Liver (tissue), 9 donors: ENCODE measurements around the gene PSPN. TPM values are rescaled to one million over a fixed set of nuclear protein-coding genes. Genes with fewer than 3 reads are reported as not detected.
A peak's percentile ranks its signal among the peaks of the same experiment; 100 is the strongest.

Experiments used
- DNase-seq: peaks from one replicate; pipeline ENCODE4 v3.0.0-alpha.2; 2017; ENCODE audit warnings: low spot score
- H3K27ac ChIP-seq, 2 donors: one replicate each; pipeline ENCODE4 v1.7.0; 2013; ENCODE audit warnings: inconsistent platforms in 2 of 2, low read length in 2 of 2, control low read depth in 1 of 2, low read depth in 1 of 2, mild to moderate bottlenecking in 1 of 2
- H3K27me3 ChIP-seq, 4 donors: one replicate each; pipeline versions ENCODE4 v1.6.1 to v1.7.0; 2013; ENCODE audit warnings: low read length in 3 of 4, inconsistent platforms in 1 of 4, mild to moderate bottlenecking in 1 of 4, moderate library complexity in 1 of 4; ENCODE audit not compliant: control insufficient read depth in 4 of 4, insufficient read depth in 4 of 4
- H3K36me3 ChIP-seq, 4 donors: one replicate each; pipeline versions ENCODE4 v1.6.1 to v1.7.0; 2013; ENCODE audit warnings: low read length in 3 of 4, mild to moderate bottlenecking in 3 of 4, low read depth in 1 of 4, moderate library complexity in 1 of 4; ENCODE audit not compliant: control insufficient read depth in 4 of 4, insufficient read depth in 3 of 4
- H3K4me1 ChIP-seq, 4 donors: one replicate each; pipeline versions ENCODE4 v1.6.1 to v1.7.0; 2013; ENCODE audit warnings: low read length in 3 of 4, mild to moderate bottlenecking in 3 of 4, moderate library complexity in 1 of 4; ENCODE audit not compliant: control insufficient read depth in 4 of 4, insufficient read depth in 4 of 4
- H3K4me3 ChIP-seq, 3 donors: one replicate each; pipeline versions ENCODE4 v1.6.1 to v1.7.0; 2013; ENCODE audit warnings: low read length in 3 of 3, control low read depth in 1 of 3, low read depth in 1 of 3, mild to moderate bottlenecking in 1 of 3
- H3K9ac ChIP-seq, 2 donors: one replicate each; pipeline ENCODE4 v1.7.0; 2013; ENCODE audit warnings: low read length in 2 of 2, mild to moderate bottlenecking in 2 of 2, moderate library complexity in 2 of 2, control low read depth in 1 of 2, low read depth in 1 of 2
- H3K9me3 ChIP-seq, 4 donors: one replicate each; pipeline versions ENCODE4 v1.6.1 to v1.7.0; 2013; ENCODE audit warnings: low read length in 3 of 4; ENCODE audit not compliant: control insufficient read depth in 4 of 4
- EGR1 ChIP-seq, 2 donors: IDR thresholded peaks; 2 replicates each; pipeline ENCODE4 v1.6.1; 2016 to 2018; ENCODE audit warnings: antibody characterized with exemption in 2 of 2, low read depth in 2 of 2
- FOXA2 ChIP-seq: IDR thresholded peaks from 2 replicates; pipeline ENCODE4 v1.6.1; 2016; ENCODE audit warnings: antibody characterized with exemption
- GABPA ChIP-seq, 2 donors: IDR thresholded peaks in 1 of 2; conservative IDR thresholded peaks in 1 of 2; 2 replicates each; pipeline ENCODE4 v1.6.1; 2016; ENCODE audit warnings: antibody characterized with exemption in 2 of 2, mild to moderate bottlenecking in 1 of 2, moderate library complexity in 1 of 2
- JUND ChIP-seq, 2 donors: IDR thresholded peaks; 2 replicates each; pipeline ENCODE4 v1.6.1; 2016; ENCODE audit warnings: antibody characterized with exemption in 2 of 2
- NR2F2 ChIP-seq: IDR thresholded peaks from 2 replicates; pipeline ENCODE4 v1.6.1; 2016; ENCODE audit warnings: antibody characterized with exemption
- RAD21 ChIP-seq, 2 donors: IDR thresholded peaks; 2 replicates each; pipeline ENCODE4 v1.6.1; 2016; ENCODE audit warnings: antibody characterized with exemption in 2 of 2, mild to moderate bottlenecking in 2 of 2
- RXRA ChIP-seq, 2 donors: IDR thresholded peaks; 2 replicates each; pipeline ENCODE4 v1.6.1; 2017 to 2018; ENCODE audit warnings: antibody characterized with exemption in 2 of 2, mild to moderate bottlenecking in 1 of 2
- SP1 ChIP-seq: IDR thresholded peaks from 2 replicates; pipeline ENCODE4 v1.6.1; 2018; ENCODE audit warnings: antibody characterized with exemption, mild to moderate bottlenecking
- TAF1 ChIP-seq: conservative IDR thresholded peaks from 2 replicates; pipeline ENCODE4 v1.6.1; 2016; ENCODE audit warnings: antibody characterized with exemption, mild to moderate bottlenecking
- YY1 ChIP-seq: IDR thresholded peaks from 2 replicates; pipeline ENCODE4 v1.6.1; 2016; ENCODE audit warnings: antibody characterized with exemption, mild to moderate bottlenecking
- WGBS: extraction: QIAGEN DNeasy Blood & Tissue Kit; methylation state at CpG from one replicate; pipeline ENCODE4 v1.1.7; 2013; 5-methylcytosine and 5-hydroxymethylcytosine counted together
- polyA plus RNA-seq, 2 donors: library from polyadenylated mRNA; stranded (reverse) in 1 of 2; unstranded in 1 of 2; fragments of 200-250 nt in 1 of 2; fragments of >200 nt in 1 of 2; fragmentation: Nextera tagmentation in 1 of 2; extraction: Ambion mirVana in 1 of 2; gene quantifications; one replicate each; pipeline versions ENCODE4 v1.2.1 to v1.2.3, GENCODE V29; 2013 to 2015
- total RNA-seq, 2 donors: library from RNA; depleted of rRNA; stranded (reverse); fragments of >200 nt; gene quantifications; one replicate each; pipeline ENCODE4 v1.2.3, GENCODE V29; 2014
- TF ChIP-seq, protein P1 (sequence below): IDR thresholded peaks from 2 replicates; pipeline ENCODE4 v1.6.1; 2016; ENCODE audit warnings: antibody characterized with exemption
- TF ChIP-seq, protein P2 (sequence below): IDR thresholded peaks from 2 replicates; pipeline ENCODE4 v1.6.1; 2016; ENCODE audit warnings: antibody characterized with exemption
- TF ChIP-seq, protein P3 (sequence below): IDR thresholded peaks from 2 replicates; pipeline ENCODE4 v1.6.1; 2016; ENCODE audit warnings: antibody characterized with exemption
- TF ChIP-seq, protein P4 (sequence below): IDR thresholded peaks from 2 replicates; pipeline ENCODE4 v1.6.1; 2016; ENCODE audit warnings: antibody characterized with exemption, mild to moderate bottlenecking
- TF ChIP-seq, protein P5 (sequence below): fragments of 150-350 bp; IDR thresholded peaks from 2 replicates; pipeline ENCODE4 v1.5.1; 2017; ENCODE audit warnings: improper control_type of control experiment, low read depth, low read length; ENCODE audit not compliant: missing input control
- donor health status: healthy.
- donor health status: healthy.
- donor health status: healthy.
- donor health status: healthy.
- donor health status: healthy.

The PSPN gene
- total and polyA plus RNA-seq, 4 donors, result 0.51 to 0.75 (median 0.62) TPM

DNA sequence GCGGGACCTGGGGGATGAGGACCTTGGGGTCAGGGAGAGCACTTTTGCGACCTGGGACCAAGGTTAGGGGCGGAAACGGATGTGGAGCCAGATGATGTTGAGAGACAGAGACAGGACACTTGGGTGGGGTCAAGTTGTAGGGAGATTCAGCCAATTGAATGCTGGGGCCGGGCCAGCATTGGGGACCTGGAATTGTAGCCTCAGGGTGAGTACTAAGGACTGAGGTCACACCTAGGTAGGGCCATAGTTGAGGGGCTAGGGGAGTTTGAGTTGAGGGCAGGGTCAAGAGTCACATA is 2.0 kb downstream of the PSPN start:
- Histone ChIP-seq H3K4me3 (peak overlapping the region in 2 of 3 donors; percentile 1 to 70), H3K36me3 (peaks cover 2 to 12% (median 3%) of the 10 kb centered on the region in 4 donors), H3K9ac (no peak overlapping the region), H3K27ac (peak overlapping the region in 1 of 2 donors; percentile 11), H3K27me3 (no peaks in the 10 kb centered on the region), H3K9me3 (no peaks in the 10 kb centered on the region), H3K4me1 (peaks cover 2 to 14% (median 4%) of the 10 kb centered on the region in 4 donors)
- DNase-seq, result no peak
- WGBS, result 54% methylated on average over 5 of the region's 5 CpGs
- peak; percentile 57 for TF ChIP-seq NR2F2
- TF ChIP-seq, protein P1, sequence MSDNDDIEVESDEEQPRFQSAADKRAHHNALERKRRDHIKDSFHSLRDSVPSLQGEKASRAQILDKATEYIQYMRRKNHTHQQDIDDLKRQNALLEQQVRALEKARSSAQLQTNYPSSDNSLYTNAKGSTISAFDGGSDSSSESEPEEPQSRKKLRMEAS, result no peak

DNA sequence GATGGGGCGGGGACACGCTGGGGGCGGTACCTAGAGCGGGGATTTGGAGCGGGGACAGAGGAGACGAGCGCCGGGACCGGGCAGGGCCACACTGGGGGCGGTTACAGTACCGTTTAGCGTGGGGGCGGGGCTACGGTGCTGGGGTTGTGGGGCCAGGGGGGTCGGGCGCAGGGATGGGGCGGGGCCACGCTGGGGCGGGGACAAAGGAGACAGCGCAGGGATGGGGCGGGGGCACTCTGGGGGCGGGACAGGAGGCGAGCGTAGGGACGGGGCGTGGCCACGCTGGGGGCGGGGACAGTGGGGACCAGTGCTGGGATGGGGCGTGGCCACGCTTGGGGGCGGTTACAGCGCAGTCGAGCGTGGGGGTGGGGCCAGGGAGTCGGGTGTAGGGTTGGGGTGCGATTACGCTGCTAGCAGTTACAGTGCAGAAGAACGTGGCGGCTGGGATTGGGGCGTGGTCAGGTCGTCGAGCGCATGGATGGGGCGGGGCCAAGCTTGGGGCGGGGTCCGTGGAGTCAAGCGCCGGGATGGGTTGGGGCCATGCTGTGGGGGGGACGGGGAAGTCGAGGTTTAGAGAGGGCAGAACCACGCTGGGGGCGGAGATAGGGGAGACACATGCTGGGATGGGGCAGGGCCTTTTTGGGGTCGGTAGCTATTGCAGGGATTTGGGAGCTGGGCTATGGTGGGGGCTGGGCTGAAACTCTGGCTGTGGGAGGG is 2.5 kb downstream of the PSPN start:
- 2% methylated on average over 53 of the region's 53 CpGs for WGBS
- peaks cover 2 to 14% (median 4%) of the 10 kb centered on the region in 4 donors for H3K4me1 ChIP-seq

More for the DNA sequence above, 2.5 kb downstream of the PSPN start:
- Histone ChIP-seq H3K27ac (peak overlapping the region; percentile 98 to 99), H3K9ac (peak overlapping the region in 1 of 2 donors; percentile 45), H3K4me3 (peak overlapping the region; percentile 49 to 79 (median 70)), H3K9me3 (no peaks in the 10 kb centered on the region), H3K36me3 (peaks cover 0 to 10% (median 8%) of the 10 kb centered on the region in 4 donors), H3K27me3 (no peaks in the 10 kb centered on the region)
- TF ChIP-seq SP1 (peak; percentile 47), YY1 (no peak), NR2F2 (no peak), EGR1 (IDR thresholded peaks at IDR 0.05; ENCODE audit: low read depth in 2 of 2) (no peak), JUND (IDR thresholded peaks at IDR 0.05) (no peak), FOXA2 (no peak), GABPA (IDR thresholded peaks at IDR 0.05 in 1 of 2, conservative IDR thresholded peaks at IDR 0.05 in 1 of 2) (no peak), RAD21 (IDR thresholded peaks at IDR 0.05) (no peak), TAF1 (no peak), RXRA (IDR thresholded peaks at IDR 0.05) (no peak)
- TF ChIP-seq, protein P2, sequence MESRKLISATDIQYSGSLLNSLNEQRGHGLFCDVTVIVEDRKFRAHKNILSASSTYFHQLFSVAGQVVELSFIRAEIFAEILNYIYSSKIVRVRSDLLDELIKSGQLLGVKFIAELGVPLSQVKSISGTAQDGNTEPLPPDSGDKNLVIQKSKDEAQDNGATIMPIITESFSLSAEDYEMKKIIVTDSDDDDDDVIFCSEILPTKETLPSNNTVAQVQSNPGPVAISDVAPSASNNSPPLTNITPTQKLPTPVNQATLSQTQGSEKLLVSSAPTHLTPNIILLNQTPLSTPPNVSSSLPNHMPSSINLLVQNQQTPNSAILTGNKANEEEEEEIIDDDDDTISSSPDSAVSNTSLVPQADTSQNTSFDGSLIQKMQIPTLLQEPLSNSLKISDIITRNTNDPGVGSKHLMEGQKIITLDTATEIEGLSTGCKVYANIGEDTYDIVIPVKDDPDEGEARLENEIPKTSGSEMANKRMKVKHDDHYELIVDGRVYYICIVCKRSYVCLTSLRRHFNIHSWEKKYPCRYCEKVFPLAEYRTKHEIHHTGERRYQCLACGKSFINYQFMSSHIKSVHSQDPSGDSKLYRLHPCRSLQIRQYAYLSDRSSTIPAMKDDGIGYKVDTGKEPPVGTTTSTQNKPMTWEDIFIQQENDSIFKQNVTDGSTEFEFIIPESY, result no peak
- TF ChIP-seq, protein P1, result no peak
- TF ChIP-seq, protein P3, sequence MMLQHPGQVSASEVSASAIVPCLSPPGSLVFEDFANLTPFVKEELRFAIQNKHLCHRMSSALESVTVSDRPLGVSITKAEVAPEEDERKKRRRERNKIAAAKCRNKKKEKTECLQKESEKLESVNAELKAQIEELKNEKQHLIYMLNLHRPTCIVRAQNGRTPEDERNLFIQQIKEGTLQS, result no peak
- TF ChIP-seq, protein P4, sequence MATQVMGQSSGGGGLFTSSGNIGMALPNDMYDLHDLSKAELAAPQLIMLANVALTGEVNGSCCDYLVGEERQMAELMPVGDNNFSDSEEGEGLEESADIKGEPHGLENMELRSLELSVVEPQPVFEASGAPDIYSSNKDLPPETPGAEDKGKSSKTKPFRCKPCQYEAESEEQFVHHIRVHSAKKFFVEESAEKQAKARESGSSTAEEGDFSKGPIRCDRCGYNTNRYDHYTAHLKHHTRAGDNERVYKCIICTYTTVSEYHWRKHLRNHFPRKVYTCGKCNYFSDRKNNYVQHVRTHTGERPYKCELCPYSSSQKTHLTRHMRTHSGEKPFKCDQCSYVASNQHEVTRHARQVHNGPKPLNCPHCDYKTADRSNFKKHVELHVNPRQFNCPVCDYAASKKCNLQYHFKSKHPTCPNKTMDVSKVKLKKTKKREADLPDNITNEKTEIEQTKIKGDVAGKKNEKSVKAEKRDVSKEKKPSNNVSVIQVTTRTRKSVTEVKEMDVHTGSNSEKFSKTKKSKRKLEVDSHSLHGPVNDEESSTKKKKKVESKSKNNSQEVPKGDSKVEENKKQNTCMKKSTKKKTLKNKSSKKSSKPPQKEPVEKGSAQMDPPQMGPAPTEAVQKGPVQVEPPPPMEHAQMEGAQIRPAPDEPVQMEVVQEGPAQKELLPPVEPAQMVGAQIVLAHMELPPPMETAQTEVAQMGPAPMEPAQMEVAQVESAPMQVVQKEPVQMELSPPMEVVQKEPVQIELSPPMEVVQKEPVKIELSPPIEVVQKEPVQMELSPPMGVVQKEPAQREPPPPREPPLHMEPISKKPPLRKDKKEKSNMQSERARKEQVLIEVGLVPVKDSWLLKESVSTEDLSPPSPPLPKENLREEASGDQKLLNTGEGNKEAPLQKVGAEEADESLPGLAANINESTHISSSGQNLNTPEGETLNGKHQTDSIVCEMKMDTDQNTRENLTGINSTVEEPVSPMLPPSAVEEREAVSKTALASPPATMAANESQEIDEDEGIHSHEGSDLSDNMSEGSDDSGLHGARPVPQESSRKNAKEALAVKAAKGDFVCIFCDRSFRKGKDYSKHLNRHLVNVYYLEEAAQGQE, result peak; percentile 7
- TF ChIP-seq, protein P5, sequence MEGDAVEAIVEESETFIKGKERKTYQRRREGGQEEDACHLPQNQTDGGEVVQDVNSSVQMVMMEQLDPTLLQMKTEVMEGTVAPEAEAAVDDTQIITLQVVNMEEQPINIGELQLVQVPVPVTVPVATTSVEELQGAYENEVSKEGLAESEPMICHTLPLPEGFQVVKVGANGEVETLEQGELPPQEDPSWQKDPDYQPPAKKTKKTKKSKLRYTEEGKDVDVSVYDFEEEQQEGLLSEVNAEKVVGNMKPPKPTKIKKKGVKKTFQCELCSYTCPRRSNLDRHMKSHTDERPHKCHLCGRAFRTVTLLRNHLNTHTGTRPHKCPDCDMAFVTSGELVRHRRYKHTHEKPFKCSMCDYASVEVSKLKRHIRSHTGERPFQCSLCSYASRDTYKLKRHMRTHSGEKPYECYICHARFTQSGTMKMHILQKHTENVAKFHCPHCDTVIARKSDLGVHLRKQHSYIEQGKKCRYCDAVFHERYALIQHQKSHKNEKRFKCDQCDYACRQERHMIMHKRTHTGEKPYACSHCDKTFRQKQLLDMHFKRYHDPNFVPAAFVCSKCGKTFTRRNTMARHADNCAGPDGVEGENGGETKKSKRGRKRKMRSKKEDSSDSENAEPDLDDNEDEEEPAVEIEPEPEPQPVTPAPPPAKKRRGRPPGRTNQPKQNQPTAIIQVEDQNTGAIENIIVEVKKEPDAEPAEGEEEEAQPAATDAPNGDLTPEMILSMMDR, result no peak
- peak; percentile 99 for DNase-seq
